ENCODE data around the gene JAKMIP1. TPM values are rescaled to one million over a fixed set of nuclear protein-coding genes. Genes with fewer than 3 reads are reported as not detected.

The JAKMIP1 gene
- total RNA-seq, 1 experiment from 2014 or later, result not detected

GRCh38 chr4:6228158-6229067 is 28.1 kb upstream of the JAKMIP1 start:
- CTCF ChIA-PET, result no interaction called here
- in situ Hi-C loops (cut with HindIII; ENCODE audit: low pct_unique_long_range_greater_than_20kb, low sequenced_read_pairs), result no loop called here

More at GRCh38 chr4:6228158-6229067, 28.1 kb upstream of the JAKMIP1 start:
- Histone ChIP-seq H3K4me1 (ENCODE audit: control insufficient read depth, insufficient read depth, low read length) (no peaks in the 10 kb centered on the region), H3K27ac (ENCODE audit: low read length) (no peak overlapping the region), H3K9me3 (ENCODE audit: control insufficient read depth, insufficient read depth, low read depth, low read length) (no peaks in the 10 kb centered on the region), H3K27me3 (ENCODE audit: control insufficient read depth, insufficient read depth, low read length) (no peaks in the 10 kb centered on the region), H3K4me3 (ENCODE audit: low read depth in 2 of 2, low read length in 2 of 2) (no peak overlapping the region), H3K36me3 (ENCODE audit: control insufficient read depth, insufficient read depth, low read length) (no peaks in the 10 kb centered on the region)
- DNase-seq (ENCODE audit: low read depth, low spot score) (no peak), ATAC-seq (no peak)
- TF ChIP-seq POLR2AphosphoS5 (IDR thresholded peaks at IDR 0.05; ENCODE audit: low read depth, low read length) (no peak), TCF7L2 (IDR thresholded peaks at IDR 0.05; ENCODE audit: low read depth, low read length) (no peak), CTCF (IDR thresholded peaks at IDR 0.05) (no peak), SIN3A (IDR thresholded peaks at IDR 0.05; ENCODE audit: borderline replicate concordance, insufficient read depth, low read depth, low read length) (no peak), REST (IDR thresholded peaks at IDR 0.05; ENCODE audit: insufficient read depth in 1 of 2, low read depth in 2 of 2, low read length in 1 of 2) (no peak)
- intact Hi-C loops (cut with micrococcal nuclease; ENCODE audit: unreplicated experiment), result no loop called here
- POLR2A ChIA-PET, result no interaction called here
- no TSS peak for BruUV-seq (replicated peaks)
